ENCODE results near the gene ZNF530.

Gene ZNF530

DNA sequence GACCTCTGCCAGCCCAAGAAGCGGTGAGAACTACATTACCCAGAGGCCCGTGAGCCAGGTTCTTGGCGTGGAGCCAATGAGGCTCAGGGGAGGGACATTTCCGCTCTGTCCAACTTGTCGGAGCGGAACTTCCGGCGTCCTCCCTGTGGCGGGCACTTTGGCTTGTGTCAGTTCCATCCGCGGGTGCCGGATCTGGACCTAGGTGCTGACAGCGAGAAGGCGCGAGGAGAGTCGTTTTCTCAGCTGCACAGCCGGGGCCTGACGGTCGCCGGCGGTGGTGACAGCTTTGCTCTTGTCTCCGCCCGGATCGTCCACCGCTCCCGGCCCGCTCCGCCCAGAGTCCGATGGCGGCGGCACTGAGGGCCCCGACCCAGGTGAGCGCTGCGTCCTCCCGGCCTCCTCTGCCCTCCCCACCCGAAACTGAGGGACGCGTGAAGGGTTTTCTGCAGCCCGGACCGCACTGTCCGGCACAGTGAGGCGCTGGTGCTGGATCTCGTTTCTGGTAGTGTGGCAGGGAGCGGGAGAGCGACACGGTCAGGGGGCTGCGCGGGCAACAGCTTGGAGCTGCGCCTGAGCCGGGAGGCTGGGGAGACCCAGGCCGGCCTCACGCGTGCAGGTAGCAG lies at the start of gene ZNF530:
Gene ZNF530, plus strand, starts transcription at position 125 of the 623 bp plus-strand sequence. CDS start 4,461 bp downstream, outside the sequence.
- peak; percentile 28 to 95 (median 83) for DNase-seq

DNA sequence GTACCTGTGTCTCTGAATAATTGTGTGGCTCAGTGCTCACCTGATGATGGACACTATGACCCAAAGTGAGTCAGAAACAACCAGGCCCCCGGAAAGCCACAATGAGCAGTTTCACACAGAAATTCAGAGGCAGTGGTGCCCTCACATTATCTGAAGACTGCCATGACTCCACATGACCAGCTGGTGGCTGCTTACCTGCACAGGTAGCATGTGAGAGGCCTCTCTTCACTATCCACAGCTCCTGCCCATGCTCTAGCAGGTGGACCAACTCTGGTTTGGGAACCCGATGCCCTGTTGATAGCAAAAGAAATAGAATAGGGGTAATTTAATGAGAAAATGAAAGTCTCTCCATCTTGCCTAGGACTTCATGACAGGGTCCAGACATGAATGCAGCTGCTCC lies 47.3 kb upstream of the ZNF530 start:
- DNase-seq, result no peak

DNA sequence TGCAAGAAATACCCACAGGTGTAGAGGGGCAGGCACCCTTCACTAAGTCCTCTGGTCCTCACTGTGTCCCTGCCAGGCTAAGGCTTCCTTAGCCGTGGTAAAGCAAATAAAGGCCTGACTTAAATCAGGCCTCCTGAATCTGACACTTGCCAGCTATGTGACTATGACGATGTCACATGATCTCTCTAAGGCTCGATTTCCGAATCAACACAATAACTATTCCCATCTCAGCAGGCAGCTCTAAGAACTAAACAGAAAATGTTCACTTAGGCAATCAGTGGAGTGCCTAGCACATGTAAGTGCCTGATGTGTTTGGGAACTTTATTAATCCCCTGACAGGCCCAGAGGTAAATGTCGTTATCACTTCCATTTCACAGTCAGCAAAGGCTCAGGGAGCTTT lies 42.0 kb upstream of the ZNF530 start:
- no peak for DNase-seq

DNA sequence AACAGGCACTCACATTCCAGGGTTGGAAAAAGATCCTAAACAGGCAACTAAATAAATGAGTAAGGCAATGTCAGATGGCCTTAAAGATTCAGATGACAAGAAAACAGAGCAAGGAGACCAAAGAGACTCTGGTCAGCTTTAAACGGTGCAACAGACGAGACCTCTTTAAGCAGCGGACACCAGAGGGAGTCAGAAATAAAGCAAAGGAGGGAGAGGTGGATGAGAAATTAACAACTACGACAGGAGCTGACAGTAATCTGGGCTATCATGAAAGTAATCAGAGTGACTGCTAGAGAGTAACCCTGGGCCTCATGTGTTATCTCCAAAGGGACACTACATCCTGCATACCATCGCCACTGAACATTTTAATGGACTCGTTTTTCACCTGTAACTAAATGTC lies 41.2 kb upstream of the ZNF530 start:
- no peak for DNase-seq

DNA sequence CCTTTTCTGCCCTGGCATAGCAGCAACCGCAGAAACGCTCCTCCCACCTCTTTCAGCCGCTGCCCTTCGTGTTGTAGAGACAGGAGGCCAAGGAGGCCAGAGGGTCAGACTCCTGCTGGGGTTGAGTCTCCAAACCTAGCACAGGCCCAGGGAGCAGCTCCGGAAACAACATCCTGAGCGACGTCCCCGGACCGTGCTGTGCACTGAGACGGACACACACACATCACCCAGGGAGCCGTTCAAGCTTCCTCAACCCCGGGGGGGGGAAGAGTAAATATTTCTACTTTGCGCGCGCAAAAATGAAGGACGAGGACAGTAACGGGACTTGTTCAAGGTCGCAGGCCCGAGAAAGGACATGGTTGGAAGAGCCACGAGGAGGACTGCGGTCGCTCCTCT lies 40.7 kb upstream of the ZNF530 start:
- peak in 4 of 56 donors; percentile 1 to 14 (median 8) for DNase-seq

DNA sequence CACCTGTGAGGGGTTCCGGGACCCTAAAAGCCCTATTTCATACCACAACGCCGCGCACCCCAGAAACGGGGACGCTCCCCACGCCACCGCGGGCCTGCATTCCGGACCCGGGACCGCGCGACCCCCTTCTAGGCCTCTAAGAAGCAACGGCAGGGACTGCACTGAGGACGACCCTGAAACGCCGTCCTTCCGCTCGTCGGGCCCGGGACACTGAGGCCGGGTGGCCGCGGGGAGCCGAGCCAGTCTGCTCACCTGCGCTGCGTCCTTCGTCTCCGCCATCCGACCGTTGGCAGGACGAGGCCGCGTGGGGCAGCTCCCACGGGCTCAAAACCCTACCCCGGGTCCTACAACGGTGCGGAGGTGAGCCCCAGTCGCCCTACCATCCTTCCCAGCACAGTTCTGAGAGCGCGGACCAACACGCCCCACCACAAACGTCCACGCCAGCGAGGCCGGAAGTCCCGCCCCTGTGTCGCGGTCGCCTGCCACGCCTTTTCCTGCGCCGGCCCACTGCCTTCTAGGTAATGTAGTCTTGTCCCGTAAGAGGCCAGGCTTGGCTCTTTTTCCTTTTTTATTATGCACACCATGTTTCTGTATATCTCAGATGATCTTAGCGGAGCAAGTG lies 40.2 kb upstream of the ZNF530 start, which contains the start of gene ZNF550:
Gene ZNF550, minus strand, starts transcription at position 460 of the 622 bp plus-strand sequence. Its CDS starts 181 bp downstream, at position 279.
- DNase-seq, result peak; percentile 15 to 92 (median 72)

DNA sequence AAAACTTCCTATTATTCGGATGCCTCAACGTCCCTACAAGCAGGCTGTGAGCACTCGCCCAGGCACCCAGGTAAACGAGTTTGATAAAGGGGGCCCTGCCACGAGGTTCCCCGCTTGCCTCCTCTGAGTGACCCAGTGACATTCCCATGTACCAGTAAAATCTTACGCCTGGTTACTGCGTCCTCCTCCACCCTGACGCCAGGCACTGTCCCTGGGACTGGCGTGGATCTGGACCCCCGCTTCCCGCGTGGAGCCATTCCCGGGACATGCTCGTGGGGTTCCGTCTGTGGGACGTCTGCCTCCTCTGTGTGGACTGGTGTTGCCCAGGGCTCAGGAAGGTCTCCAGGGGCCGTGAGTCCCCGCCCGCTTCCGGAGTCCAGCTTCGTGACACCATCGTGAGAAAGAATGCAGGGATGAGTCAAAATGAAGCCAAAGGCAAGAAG lies 39.6 kb upstream of the ZNF530 start:
- DNase-seq, result peak in 3 of 56 donors; percentile 2 to 34 (median 20)

DNA sequence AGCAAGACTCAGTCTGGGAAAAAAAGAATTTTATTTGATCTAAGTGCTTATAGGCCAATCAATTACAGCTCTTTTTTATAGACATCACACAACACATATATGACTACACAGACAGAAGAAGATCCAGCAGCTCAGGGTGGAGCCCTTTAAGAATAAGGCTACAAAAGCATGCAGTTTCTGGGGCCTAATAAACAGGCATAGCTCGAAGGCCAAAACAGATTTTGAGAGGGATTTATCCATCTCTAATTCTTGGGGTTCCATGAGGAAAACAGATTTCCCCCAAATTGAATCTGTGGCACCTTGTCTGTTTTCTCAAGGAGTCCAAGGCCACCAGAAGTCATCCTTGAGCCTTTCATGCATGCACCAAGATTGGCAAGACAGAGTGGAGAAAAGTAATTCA lies 36.1 kb upstream of the ZNF530 start:
- DNase-seq, result no peak

DNA sequence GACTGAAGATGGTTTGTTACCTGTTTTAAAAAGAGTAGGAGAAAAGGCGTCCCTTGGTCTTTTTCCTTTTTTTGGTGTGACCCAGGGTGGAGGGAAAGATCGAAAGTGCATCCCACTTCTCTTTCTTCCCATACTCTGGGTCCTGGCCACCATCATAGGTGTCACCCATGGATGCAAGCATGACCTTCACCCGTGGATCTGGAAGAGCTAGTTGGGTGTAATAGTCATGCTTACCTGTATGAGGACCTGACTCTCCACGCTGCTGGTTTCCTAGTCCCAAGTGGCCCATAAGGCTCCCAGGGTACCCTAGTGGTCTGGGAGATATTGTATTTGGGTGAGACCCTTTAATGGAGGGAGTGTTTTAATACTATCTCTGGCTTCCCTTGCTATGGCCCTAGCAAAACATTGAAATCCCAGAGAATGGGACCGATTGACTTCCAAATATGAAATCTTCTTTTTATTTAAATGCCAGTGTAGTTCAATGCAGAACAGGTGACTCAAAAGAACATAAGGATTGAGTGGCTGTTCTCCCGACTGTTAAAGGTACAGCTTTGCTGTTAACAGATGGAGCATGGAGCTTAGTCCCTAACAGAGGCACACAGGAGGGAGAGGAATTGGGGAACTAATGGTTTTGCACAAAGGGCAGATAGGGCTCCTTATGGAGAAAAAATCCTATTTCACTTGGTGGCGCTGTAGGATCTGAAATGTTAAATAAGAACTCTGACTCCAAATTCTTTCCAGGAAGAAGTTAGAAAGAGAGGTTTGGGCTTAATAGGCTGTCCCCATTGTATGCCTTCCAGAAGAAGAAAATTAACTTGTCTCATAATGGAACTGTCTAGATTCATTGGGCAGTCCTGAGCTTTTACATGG lies 33.1 kb upstream of the ZNF530 start:
- no peak for DNase-seq

DNA sequence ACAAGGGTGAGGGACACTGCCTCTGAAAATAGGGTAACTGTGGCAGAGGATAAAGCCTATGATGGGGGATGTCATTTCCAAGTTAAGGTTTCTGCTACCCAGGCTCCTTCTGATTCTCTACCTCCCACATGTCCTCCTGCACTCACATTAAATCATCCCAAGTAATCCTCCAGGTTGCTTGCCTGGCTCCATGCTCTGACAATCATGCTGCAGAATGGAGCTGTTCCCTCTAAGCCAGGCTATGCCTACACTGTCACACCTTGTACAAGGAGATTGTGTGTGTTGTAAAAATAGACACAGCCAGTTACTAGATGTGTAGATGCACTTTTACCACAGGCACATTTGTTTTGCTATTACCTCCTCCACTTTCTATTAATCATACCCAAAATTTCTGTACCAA lies 29.0 kb upstream of the ZNF530 start:
- DNase-seq, result no peak

DNA sequence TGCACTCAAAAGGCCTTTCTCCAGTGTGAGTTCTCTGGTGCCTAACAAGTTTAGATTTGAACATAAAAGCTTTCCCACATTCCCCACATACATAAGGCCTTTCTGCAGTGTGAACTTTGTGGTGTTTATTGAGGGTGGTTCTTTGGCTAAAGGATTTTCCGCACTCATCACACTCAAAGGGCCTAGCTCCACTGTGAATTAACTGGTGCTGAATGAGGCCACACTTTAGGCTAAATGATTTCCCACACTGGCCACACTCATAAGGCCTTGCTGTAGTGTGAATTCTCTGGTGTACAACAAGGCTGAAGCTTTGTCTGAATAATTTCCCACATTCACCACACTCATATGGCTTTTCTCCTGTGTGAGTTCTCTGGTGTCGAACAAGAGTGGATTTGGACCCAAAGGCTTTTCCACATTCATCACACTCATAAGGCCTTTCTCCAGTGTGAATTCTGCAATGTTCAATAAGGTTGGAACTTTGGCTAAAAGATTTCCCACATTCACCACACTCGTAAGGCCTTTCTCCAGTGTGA lies 27.2 kb upstream of the ZNF530 start:
- no peak for DNase-seq

DNA sequence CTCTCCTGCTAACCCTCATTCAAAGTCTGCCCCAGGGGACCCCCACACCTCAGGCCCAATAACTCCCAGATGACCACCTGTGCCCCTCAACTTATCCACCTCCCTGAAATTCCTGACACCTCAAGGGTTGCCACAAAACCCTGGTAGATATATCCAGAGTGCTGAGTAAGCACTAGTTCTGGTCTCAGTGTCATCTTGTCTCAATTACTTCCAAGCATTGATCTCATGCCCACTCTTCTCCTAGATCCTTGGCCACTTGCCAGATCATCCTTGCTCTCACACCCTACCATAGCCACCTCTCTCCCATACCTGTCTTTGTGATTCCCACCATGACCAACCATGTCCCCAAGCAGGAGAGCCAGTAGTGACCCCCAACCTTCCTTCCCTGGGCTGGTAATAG lies 23.0 kb upstream of the ZNF530 start:
- no peak for DNase-seq

DNA sequence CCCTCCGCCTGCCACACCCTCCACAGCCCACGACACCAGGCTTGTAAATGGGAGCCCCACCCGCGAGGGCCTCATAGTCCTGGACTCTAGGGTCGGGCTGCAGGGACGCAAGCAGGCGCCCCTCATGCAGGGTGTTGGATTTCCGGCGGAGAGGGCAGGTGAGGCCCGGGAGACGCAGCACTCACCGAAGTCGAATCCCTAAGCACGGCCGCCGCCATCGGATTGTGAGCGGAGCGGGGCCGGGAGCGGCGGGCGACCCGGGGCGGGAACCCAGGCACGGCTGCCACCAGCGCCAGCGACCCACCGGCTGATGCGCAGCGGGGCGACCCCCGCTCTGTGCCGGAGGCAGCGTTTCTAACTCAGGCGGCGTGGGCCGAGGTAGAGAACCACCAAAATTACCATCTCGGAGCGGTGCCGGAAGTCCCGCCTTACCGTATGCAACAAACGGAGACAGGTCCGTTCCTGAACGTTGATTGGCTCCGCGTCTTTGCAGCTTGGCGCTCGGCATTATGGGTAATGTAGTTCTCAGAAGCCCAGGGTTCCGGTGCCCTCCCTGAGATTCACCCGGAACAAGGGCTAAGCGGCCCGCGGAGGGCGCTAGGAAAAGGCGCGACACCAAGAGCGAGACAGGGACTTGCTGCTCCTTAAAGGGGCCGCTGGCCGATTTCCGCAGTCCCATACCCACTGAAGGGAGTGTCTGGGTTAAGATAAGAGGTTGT lies 21.0 kb upstream of the ZNF530 start, which contains the start of gene ZNF416:
Gene ZNF416, minus strand, starts transcription at position 425 of the 719 bp plus-strand sequence. Its CDS starts 207 bp downstream, at position 218.
- DNase-seq, result peak; percentile 42 to 99 (median 93)

DNA sequence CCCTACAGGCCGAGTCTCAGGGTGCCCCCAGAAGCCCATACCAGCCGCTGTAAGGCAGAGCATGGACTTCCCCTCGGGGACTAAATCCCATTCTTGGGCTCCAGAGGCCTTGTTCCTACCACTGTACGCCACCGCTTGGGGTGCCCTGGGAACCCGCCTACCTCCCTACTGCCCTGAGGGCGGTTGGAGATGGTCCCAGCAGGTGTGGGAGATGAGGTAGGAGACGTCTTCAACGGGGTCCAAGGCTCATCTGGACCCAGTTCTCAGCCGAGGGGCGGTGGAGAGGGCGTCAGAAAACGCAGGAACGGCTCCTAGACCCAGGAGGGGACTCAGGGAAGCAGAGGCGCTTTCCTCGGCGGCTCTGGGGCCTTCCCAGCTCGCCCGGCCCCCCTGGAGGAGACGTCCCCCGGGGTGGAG lies 16.6 kb upstream of the ZNF530 start:
- peak in 2 of 56 donors; percentile 23 to 28 for DNase-seq

DNA sequence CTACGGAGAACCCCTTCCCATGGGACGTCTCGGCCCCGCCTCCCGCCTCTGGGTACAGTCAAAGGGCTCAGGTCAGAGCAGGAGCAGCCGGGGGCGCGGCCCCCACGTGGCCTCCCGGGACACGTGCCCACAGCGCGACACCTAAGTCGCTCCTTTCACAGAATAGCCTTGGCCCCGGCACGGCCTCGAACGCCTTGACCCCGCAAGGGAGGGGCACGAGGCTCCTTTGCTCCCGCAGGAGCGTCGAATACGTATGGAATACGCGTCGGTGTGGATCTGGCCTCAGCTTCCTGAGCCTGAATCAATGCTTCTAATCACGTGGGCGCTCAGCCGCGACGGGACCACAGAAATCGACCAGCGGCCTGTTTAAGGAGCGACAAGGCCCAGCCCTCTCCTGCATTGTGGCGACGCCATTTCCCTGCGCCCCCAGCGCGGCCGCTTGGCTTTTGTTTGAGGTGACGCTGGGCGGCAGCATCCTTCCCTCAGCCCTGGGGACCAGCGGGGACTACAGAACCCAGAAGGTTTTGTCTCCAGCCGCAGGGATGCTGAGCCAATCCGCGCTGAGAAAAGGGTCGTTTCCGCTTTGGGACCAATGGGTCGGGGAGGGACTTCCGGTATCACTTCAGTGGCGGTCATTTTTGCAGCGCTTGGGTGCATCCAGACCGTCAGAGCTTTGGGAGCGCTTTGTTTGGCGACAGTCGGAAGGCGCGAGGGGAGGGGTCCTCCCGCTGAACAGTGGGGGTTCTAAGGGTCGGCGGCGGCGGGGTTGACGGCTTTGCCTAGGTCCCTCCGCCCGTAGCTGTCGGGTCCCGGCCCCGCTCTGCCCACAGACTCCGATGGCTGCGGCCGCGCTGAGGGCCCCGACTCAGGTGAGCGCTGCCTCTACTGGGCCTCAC lies 15.9 kb upstream of the ZNF530 start, which contains the start of gene ZIK1:
Gene ZIK1, plus strand, starts transcription at position 625 of the 896 bp plus-strand sequence. Its CDS starts 212 bp downstream, at position 837.
- DNase-seq, result peak; percentile 35 to 97 (median 92)

DNA sequence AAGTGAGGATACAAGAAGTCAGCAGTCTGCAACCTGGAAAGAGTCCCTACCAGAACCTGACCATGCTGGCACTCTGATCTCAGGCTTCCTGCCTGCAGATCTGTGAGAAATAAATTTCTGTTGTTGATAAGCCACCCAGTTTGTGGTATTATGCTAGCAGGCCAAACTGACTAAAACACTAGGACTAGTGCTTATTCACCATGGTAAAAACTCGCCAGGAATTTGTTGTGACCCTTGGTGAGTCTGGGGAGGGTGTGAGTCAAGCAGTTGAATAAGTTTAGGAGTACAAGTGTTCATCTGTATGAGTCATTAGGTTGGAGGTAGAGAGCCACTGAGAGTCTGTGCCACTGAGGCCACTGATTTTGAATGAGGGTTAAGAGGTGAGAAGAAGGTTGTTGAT lies 12.2 kb upstream of the ZNF530 start:
- no peak for DNase-seq

DNA sequence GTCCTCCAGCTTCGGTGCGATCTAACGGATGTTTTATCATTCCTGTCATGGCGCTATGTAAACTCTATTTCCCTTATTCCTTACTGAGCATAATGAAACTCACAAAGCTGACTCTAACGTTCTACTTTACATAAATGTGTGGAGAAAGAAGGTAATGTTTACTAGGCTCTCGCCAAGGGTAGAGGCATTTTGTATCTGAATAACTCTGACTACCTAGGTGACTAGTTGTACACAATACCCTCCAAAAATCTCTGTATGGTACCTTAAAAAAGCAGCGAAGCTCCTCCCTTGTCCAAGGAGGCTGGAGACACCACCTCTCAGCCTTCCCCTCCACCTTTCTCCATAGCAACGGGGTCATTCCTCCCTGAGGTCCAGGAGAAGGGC lies 316 bp upstream of the ZNF530 start:
- DNase-seq, result no peak

DNA sequence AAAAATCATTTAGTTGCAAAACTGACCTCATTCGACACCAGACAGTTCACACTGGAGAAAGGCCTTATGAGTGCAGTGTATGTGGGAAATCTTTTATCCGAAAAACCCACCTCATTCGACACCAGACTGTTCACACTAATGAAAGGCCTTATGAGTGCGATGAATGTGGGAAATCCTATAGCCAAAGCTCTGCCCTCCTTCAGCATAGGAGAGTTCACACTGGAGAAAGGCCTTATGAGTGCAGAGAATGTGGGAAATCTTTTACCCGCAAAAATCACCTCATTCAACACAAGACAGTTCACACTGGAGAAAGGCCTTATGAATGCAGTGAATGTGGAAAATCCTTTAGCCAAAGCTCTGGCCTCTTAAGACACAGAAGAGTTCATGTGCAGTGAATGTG lies 7.2 kb downstream of the ZNF530 start:
- no peak for DNase-seq

DNA sequence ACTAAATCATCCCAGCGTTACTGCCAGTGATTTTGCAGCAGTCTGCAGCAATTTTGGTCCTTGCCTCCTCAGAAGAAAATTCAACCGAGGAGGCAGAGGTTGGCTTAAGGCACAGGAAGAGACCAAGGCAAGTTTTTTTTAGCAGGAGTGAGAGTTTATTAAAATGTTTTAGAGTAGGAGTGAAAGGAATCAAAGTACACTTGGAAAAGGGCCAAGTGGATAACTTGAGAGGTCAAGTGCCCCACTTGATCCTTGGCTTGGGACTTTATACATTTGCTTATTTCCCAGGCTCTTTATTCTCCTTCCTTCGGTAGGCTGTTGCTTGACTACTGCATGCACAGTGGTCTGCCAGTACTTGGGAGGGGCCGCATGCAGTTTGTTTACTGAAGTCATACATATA lies 11.4 kb downstream of the ZNF530 start:
- no peak for DNase-seq

Data from amygdala (tissue), 56 donors.